Endothelial cell of umbilical vein (primary cell): ENCODE measurements around the gene AUTS2.

Experiments
- JUN ChIP-seq: IDR thresholded peaks from 2 replicates; pipeline ENCODE4 v1.6.1; 2011; ENCODE audit warnings: borderline replicate concordance, low read depth; ENCODE audit not compliant: insufficient read length, insufficient read depth
- TF ChIP-seq, protein P1 (sequence below), 2 donors: IDR thresholded peaks; 1 replicate in 1 of 2; 2 replicates in 1 of 2; pipeline ENCODE4 v1.5.1; 2011; ENCODE audit warnings: low read length in 2 of 2, mild to moderate bottlenecking in 2 of 2, moderate library complexity in 2 of 2, control low read depth in 1 of 2, inconsistent platforms in 1 of 2, low read depth in 1 of 2; ENCODE audit not compliant: insufficient read depth in 1 of 2; ENCODE audit errors: extremely low read depth in 1 of 2

DNA sequence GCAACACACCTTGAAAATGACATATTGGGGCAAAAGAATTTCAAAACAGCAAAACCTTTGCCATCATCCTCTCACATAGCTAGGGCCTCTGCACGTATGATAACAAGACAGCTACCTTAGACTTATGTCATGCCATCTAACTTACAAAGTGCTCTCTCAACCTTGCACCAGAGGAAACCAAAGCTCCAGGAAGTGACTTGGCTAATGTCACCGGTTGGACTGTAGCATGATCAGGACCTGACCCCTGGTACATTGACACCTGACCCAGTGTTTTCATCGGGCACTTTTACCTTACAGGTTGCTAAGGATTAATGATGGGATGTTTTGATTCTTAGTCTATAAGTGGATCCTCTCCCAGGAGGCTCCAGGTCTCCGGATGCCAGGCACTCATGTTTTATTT, 1003.8 kb downstream of the AUTS2 start:
- TF ChIP-seq, protein P1, sequence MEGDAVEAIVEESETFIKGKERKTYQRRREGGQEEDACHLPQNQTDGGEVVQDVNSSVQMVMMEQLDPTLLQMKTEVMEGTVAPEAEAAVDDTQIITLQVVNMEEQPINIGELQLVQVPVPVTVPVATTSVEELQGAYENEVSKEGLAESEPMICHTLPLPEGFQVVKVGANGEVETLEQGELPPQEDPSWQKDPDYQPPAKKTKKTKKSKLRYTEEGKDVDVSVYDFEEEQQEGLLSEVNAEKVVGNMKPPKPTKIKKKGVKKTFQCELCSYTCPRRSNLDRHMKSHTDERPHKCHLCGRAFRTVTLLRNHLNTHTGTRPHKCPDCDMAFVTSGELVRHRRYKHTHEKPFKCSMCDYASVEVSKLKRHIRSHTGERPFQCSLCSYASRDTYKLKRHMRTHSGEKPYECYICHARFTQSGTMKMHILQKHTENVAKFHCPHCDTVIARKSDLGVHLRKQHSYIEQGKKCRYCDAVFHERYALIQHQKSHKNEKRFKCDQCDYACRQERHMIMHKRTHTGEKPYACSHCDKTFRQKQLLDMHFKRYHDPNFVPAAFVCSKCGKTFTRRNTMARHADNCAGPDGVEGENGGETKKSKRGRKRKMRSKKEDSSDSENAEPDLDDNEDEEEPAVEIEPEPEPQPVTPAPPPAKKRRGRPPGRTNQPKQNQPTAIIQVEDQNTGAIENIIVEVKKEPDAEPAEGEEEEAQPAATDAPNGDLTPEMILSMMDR (IDR thresholded peaks at IDR 0.05; ENCODE audit: extremely low read depth in 1 of 2, insufficient read depth in 1 of 2, low read depth in 1 of 2, low read length in 2 of 2) = no peak
- no peak for TF ChIP-seq JUN
